NCI-H2196 treated with DMSO at 0.1 percent for 48 hours (cell line): ENCODE results near the gene ZMIZ1.

Experiments
- DNase-seq: peaks from one replicate; lab custom pipeline; 2025; ENCODE audit not compliant: unreplicated experiment; lab: John Stamatoyannopoulos, UW

Gene ZMIZ1

GRCh38 chr10:79242620-79243152 lies 173.9 kb downstream of the ZMIZ1 start:
- no peak for DNase-seq

DNA sequence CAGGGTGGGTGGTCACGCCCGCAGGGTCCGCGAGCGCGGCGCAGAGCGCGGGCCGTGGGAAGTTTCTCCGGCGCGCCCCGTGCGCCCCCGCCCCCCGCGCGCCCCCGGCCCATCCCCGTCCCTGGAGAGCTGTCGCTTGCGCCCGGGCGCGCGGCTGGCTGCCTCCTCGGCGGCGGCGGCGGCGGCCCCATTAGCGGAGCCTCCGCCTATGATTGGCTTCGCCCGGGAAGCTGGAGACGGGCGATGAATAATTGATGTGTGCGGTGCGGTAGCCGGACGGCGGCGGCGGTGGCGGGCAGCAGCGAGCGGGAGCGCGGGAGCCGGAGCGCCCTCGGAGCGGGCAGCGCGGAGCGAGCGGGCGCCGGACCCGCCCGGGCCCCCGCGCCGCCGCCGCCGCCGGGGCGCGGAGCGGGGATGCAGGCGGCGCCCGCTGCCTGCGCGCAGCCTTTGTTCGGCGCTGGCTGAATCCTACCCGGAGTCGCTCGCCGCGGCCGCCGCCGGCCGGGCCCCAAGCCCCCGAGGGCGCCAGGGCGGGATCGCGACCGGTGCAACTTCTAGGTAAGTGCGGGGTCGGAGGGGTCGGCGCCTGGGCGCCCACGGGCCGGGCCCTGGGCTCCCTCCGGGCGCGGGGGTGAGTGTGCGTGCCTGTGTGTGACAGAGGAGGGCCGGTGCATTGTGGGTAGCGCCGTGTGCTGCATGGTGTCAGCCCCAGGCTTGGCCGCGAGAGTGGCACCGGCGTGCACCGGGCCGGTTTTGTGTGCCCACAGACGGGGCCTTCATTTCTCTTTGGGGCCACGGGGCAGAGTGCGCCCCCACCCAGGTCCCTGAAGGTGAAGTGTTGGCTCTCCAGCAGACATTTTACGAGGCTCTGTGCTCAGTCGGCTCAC lies 174.7 kb downstream of the ZMIZ1 start:
- DNase-seq, result no peak

GRCh38 chr10:79244068-79244442 lies 175.3 kb downstream of the ZMIZ1 start:
- DNase-seq, result no peak

GRCh38 chr10:79244841-79245504 lies 176.2 kb downstream of the ZMIZ1 start:
- no peak for DNase-seq

DNA sequence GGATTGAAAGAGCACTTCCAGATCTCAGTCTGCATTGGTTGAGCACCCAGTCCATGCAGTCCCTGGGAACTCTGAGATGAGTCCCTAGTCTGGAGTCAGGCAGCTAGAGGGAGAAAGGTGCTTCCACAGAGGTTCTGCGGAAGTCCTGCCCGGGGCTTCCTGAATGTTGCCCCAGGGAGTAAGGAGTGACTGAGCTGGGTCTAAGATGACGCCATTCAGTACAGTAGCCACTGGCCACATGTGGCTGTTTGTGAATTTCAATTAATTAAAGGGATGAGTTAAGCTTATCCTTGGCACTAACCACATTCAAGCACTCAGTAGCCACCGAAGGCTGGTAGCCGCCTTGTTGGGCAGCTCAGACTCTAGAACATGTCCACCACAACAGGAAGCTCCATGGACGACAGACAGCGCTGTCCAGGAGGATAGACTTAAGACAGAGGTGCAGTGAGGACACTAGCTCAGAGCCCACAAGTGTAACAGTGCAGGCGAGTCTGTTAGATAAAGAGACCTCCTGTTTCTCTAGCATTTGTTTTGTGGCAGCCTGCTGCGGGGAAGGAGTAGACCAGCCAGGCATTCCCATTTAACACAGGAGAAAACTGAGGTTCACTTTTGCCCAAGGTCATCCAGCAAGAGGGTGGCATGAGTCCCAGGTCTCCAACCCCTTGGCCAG lies 176.9 kb downstream of the ZMIZ1 start:
- DNase-seq, result no peak

DNA sequence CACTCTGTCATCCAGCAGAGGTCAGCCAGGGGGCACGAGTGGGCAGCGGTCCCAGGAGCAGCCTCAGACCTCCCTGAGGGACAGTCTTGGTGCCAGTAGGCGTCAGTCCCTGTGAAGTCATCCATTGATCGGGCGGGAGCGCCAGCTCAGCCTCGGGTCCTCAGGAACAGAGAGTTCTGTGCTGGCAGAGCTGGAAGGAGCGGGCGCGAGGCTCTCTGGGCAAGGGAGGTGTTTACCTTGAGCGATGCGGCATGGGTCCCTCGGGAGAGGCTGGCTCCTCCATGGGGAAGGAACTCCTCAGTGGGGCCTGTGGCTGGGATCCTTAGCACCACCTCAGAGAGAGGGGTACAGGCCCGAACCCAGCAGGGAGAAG lies 177.4 kb downstream of the ZMIZ1 start:
- no peak for DNase-seq

GRCh38 chr10:79246606-79247275 lies 178.0 kb downstream of the ZMIZ1 start:
- no peak for DNase-seq

- DNase-seq, result no peak
These were observed 178.8 kb downstream of the ZMIZ1 start for GRCh38 chr10:79247373-79248137.

GRCh38 chr10:79248341-79249185 lies 179.8 kb downstream of the ZMIZ1 start:
- no peak for DNase-seq

- DNase-seq, result no peak
These were observed 180.7 kb downstream of the ZMIZ1 start for GRCh38 chr10:79249186-79250121.

GRCh38 chr10:79250259-79250658 lies 181.5 kb downstream of the ZMIZ1 start:
- DNase-seq, result no peak

DNA sequence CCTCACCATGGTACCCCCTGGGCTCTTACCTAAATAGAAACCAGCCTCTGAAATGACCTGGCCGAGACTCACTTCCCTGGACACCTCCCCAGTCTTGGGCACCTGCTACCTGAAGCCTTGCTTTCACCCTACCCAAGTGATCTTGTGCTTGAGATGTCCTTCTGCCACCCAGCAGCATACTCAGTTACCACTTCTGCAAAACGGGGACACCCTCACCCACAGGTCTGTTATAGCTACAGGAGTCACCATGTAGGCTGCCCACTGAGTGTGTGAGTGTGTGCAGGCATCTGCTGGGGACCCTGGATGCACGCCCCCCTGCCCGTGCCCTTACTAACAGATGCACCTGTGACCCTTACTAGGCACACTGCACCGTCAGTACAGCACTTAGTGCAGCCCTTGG lies 183.7 kb downstream of the ZMIZ1 start:
- DNase-seq, result no peak

GRCh38 chr10:79252971-79253370 lies 184.2 kb downstream of the ZMIZ1 start:
- no peak for DNase-seq

GRCh38 chr10:79253704-79254103 lies 184.9 kb downstream of the ZMIZ1 start:
- no peak for DNase-seq

- no peak for DNase-seq
These were observed 185.7 kb downstream of the ZMIZ1 start for GRCh38 chr10:79254333-79255006.

DNA sequence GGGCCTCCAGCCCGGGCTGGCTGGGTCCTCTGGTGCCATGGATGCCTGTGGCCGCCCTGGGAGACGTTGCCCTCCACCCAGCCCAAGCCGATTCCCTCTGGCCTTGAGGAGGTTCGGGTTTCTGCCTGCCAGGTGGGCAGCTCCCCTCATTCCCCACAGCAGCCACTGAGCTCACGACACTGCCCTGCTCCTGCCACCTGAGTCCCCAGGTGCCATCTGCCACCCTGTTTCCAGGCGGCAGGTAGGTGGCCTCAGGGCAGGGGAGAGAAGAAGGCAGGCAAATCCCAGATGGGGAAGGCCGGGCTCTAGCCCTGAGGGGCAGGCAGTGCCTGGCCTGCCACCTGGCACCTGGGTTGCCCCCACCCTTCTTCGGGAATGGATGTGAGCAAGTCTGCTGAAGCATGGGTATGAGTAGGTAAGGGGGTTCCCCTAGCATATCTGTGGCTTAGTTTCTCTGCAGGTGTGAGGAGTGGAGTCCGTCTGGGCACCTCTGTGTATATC lies 186.3 kb downstream of the ZMIZ1 start:
- no peak for DNase-seq

DNA sequence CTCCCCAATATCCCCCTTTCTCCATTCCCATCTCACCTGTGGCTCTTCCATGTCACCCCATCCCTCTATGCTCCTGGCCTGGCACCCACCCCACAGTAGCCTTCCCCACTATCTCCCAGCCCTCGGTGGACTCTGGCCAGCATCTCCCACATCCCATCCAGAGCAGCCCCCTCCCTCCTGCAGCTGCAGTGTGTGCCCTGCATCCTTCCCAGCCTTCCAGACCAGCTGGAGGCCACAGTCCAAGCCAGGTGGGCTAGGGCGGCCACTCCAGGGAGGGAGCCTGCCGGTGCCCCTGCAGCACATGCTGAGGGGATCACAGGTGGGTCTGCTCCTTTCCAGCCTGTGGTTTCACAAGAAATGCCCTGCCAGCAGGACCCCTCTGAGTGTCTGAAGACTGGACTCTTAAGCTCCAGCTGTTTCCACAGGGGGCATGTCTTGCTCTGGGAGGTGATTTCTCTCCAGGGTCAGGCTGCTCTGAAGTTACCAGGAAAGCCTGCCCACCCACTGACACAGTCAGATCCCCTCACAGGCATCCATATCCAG lies 187.6 kb downstream of the ZMIZ1 start:
- no peak for DNase-seq
